Calu3 (cell line): Measurements from ENCODE around the gene PXDN. TPM values are rescaled to one million over a fixed set of nuclear protein-coding genes. Genes with fewer than 3 reads are reported as not detected.
"Not testable (repeated sequence)": the region's sequence is repeated elsewhere in the genome, so short reads cannot be mapped to it uniquely, and the experiment has no call there.

Source experiments
- BruUV-seq: library from RNA; stranded (reverse); fragments of 400-500 nt; replicated peaks from 2 replicates; lab custom pipeline; 2021; lab: Mats Ljungman, UMichigan
- CTCF ChIA-PET: fragments of 300-600 bp; sonication (Branson Sonifier 250); formaldehyde crosslinking; loops from one replicate; lab custom pipeline; 2022; ENCODE audit warnings: antibody characterized with exemption; lab: Charles Lee
- DNase-seq: peaks from one replicate; pipeline ENCODE4 v3.0.0; 2022
- H3K27ac Mint-ChIP-seq: one replicate; pipeline ENCODE4 v1.8.0; 2022; ENCODE audit warnings: mixed read lengths; ENCODE audit not compliant: unreplicated experiment
- H3K27me3 Mint-ChIP-seq: one replicate; pipeline ENCODE4 v1.8.0; 2022; ENCODE audit warnings: mixed read lengths; ENCODE audit not compliant: unreplicated experiment
- H3K36me3 Mint-ChIP-seq: one replicate; pipeline ENCODE4 v1.8.0; 2022; ENCODE audit warnings: mild to moderate bottlenecking, moderate library complexity, mixed read lengths; ENCODE audit not compliant: insufficient read depth, unreplicated experiment
- H3K4me1 Mint-ChIP-seq: one replicate; pipeline ENCODE4 v1.8.0; 2022; ENCODE audit warnings: mild to moderate bottlenecking, low read depth, mixed read lengths; ENCODE audit not compliant: unreplicated experiment
- H3K4me3 Mint-ChIP-seq: one replicate; pipeline ENCODE4 v1.8.0; 2022; ENCODE audit warnings: mild to moderate bottlenecking, low read depth, moderate library complexity, mixed read lengths; ENCODE audit not compliant: unreplicated experiment
- H3K9me3 Mint-ChIP-seq: one replicate; pipeline ENCODE4 v1.8.0; 2022; ENCODE audit warnings: low read depth, mixed read lengths; ENCODE audit not compliant: unreplicated experiment
- CTCF ChIP-seq: fragments of 200-600 bp; IDR thresholded peaks from one replicate; pipeline ENCODE4 v1.8.0; 2022; ENCODE audit warnings: antibody characterized with exemption; ENCODE audit not compliant: unreplicated experiment
- intact Hi-C: fragments of 100-400 bp; cut with micrococcal nuclease; formaldehyde crosslinking; loops from one replicate; pipeline ENCODE4 v1.10.0; 2022; ENCODE audit not compliant: unreplicated experiment
- total RNA-seq: library from RNA; stranded (reverse); gene quantifications from 2 replicates; pipeline ENCODE4 v1.2.3, GENCODE V29; 2022

The PXDN gene
- total RNA-seq, 1 experiment from 2014 or later, result not detected

GRCh38 chr2:1727101-1727771 is 17.1 kb downstream of the PXDN start:
- intact Hi-C loops, result no loop called here
- Mint-ChIP-seq H3K9me3 (peaks cover 3% of the 10 kb centered on the region), H3K36me3 (no peaks in the 10 kb centered on the region), H3K4me1 (no peaks in the 10 kb centered on the region), H3K4me3 (no peak overlapping the region), H3K27ac (no peak overlapping the region), H3K27me3 (no peaks in the 10 kb centered on the region)
- TF ChIP-seq CTCF, result no peak
- CTCF ChIA-PET, result no interaction called here
- no peak for DNase-seq
- no TSS peak for BruUV-seq

GRCh38 chr2:1726558-1726957 is 17.8 kb downstream of the PXDN start:
- no peaks in the 10 kb centered on the region for H3K4me1 Mint-ChIP-seq
- TF ChIP-seq CTCF, result no peak
- no peaks in the 10 kb centered on the region for H3K27me3 Mint-ChIP-seq
- H3K27ac Mint-ChIP-seq, result no peak overlapping the region
- CTCF ChIA-PET, result no interaction called here
- intact Hi-C loops, result no loop called here
- H3K9me3 Mint-ChIP-seq, result peaks cover 3% of the 10 kb centered on the region
- H3K4me3 Mint-ChIP-seq, result no peak overlapping the region
- no peak for DNase-seq
- no peaks in the 10 kb centered on the region for H3K36me3 Mint-ChIP-seq
- BruUV-seq, result no TSS peak

- H3K27me3 Mint-ChIP-seq, DNase-seq, H3K4me3 Mint-ChIP-seq, intact Hi-C loops, H3K9me3 Mint-ChIP-seq, BruUV-seq, CTCF ChIA-PET, H3K27ac Mint-ChIP-seq, H3K4me1 Mint-ChIP-seq, H3K36me3 Mint-ChIP-seq: not testable (repeated sequence)
Observed at GRCh38 chr2:1724351-1724750, 20.0 kb downstream of the PXDN start.

- Mint-ChIP-seq H3K9me3 (peaks cover under 1% of the 10 kb centered on the region), H3K36me3 (no peaks in the 10 kb centered on the region), H3K27ac (no peak overlapping the region), H3K4me3 (no peak overlapping the region), H3K27me3 (no peaks in the 10 kb centered on the region), H3K4me1 (no peaks in the 10 kb centered on the region)
- intact Hi-C loops, result no loop called here
- CTCF ChIA-PET, result no interaction called here
- no peak for DNase-seq
- BruUV-seq, result no TSS peak
- no peak for TF ChIP-seq CTCF
Observed at GRCh38 chr2:1723397-1724042, 20.8 kb downstream of the PXDN start.

- CTCF ChIA-PET, result no interaction called here
- Mint-ChIP-seq H3K4me1 (no peaks in the 10 kb centered on the region), H3K4me3 (no peak overlapping the region), H3K9me3 (peaks cover 8% of the 10 kb centered on the region), H3K36me3 (no peaks in the 10 kb centered on the region), H3K27ac (no peak overlapping the region), H3K27me3 (no peaks in the 10 kb centered on the region)
- intact Hi-C loops, result no loop called here
- TF ChIP-seq CTCF, result no peak
- DNase-seq, result no peak
- BruUV-seq, result no TSS peak
Observed at GRCh38 chr2:1722692-1723091, 21.6 kb downstream of the PXDN start.
